HG02610 (cell line): ENCODE results near the gene CSAG3.
"Not testable (repeated sequence)": the region's sequence is repeated elsewhere in the genome, so short reads cannot be mapped to it uniquely, and the experiment has no call there.

Source experiments
- ATAC-seq: cut with Tn5 transposase; IDR thresholded peaks from one replicate; pipeline ENCODE4 v1.9.1; 2021; ENCODE audit warnings: mild to moderate bottlenecking, moderate library complexity; ENCODE audit not compliant: unreplicated experiment

CSAG3 gene

GRCh38 chrX:152758918-152759317 lies at the start of gene CSAG3:
Gene CSAG3 (plus strand): TSS chrX:152759218.
- ATAC-seq: not testable (repeated sequence)

DNA sequence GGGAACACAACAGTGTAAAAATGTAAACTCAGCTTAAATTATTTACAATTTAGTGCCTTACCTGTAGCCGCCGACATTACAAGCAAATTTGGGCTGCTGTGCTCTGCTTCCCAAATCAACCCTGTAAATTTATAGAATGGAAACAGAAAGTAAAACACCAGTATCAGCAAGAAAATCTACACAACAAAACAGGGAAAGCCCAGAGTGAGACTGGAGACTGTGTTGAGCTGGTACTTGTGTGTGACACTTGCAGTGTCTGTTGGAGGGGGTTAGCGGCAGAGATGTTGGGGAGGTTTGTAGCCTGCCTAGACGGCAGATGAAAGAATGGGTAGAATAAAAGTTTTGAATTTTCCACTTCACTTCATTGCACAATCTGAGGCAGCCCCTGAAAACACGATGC lies 45.8 kb upstream of the CSAG3 start:
- not testable (repeated sequence) for ATAC-seq

GRCh38 chrX:152713815-152714787 lies 44.9 kb upstream of the CSAG3 start, which contains the start of gene MAGEA2B:
Gene MAGEA2B (plus strand): TSS chrX:152714628. CDS start chrX:152717107, 2,479 bp downstream.
- ATAC-seq: not testable (repeated sequence)

GRCh38 chrX:152725409-152725808 lies 33.6 kb upstream of the CSAG3 start:
- no peak for ATAC-seq

DNA sequence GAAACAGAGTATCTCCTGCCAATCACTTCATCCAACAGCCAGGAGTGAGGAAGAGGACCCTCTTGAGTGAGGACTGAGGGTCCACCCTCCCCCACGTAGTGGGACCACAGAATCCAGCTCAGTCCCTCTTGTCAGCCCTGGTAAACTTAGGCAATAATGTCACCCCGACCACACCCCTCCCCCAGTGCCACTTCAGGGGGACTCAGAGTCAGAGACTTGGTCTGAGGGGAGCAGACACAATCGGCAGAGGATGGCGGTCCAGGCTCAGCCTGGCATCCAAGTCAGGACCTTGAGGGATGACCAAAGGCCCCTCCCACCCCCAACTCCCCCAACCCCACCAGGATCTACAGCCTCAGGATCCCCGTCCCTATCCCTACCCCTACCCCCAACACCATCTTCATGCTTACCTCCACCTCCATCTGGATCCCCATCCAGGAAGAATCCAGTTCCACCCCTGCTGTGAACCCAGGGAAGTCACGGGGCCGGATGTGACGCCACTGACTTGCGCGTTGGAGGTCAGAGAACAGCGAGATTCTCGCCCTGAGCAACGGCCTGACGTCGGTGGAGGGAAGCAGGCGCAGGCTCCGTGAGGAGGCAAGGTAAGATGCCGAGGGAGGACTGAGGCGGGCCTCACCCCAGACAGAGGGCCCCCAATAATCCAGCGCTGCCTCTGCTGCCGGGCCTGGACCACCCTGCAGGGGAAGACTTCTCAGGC lies 25.6 kb upstream of the CSAG3 start, which contains the start of the genes CSAG1 and MAGEA12:
CSAG1 (minus strand) TSS at position 461 of the 715 bp plus-strand sequence. CDS start 1,261 bp downstream, outside the sequence.
MAGEA12 (plus strand) TSS at position 497 of the 715 bp plus-strand sequence. CDS start 2,405 bp downstream, outside the sequence.
- ATAC-seq: no peak

- ATAC-seq: not testable (repeated sequence)
These were observed 24.7 kb upstream of the CSAG3 start for GRCh38 chrX:152734143-152734858.

DNA sequence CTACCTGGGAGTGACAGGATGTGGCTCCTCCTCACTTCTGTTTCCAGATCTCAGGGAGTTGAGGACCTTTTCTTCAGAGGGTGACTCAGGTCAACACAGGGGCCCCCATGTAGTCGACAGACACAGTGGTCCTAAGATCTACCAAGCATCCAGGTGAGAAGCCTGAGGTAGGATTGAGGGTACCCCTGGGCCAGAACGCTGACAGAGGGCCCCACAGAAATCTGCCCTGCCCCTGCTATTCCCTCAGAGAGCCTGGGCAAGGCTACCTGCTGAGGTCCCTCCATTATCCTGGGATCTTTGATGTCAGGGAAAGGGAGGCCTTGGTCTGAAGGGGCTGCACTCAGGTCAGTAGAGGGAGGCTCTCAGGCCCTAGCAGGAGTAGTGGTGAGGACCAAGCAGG lies 23.9 kb upstream of the CSAG3 start:
- ATAC-seq: no peak

DNA sequence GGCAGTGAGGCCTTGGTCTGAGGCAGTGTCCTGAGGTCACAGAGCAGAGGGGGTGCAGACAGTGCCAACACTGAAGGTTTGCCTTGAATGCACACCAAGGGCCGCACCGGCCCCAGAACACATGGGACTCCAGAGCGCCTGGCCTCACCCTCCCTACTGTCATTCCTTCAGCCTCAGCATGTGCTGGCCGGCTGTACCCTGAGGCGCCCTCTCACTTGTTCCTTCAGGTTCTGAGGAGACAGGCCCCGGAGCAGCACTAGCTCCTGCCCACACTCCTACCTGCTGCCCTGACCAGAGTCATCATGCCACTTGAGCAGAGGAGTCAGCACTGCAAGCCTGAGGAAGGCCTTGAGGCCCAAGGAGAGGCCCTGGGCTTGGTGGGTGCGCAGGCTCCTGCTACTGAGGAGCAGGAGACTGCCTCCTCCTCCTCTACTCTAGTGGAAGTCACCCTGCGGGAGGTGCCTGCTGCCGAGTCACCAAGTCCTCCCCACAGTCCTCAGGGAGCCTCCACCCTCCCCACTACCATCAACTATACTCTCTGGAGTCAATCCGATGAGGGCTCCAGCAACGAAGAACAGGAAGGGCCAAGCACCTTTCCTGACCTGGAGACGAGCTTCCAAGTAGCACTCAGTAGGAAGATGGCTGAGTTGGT lies 23.0 kb upstream of the CSAG3 start:
- no peak for ATAC-seq

DNA sequence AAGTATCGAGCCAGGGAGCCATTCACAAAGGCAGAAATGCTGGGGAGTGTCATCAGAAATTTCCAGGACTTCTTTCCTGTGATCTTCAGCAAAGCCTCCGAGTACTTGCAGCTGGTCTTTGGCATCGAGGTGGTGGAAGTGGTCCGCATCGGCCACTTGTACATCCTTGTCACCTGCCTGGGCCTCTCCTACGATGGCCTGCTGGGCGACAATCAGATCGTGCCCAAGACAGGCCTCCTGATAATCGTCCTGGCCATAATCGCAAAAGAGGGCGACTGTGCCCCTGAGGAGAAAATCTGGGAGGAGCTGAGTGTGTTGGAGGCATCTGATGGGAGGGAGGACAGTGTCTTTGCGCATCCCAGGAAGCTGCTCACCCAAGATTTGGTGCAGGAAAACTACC lies 22.5 kb upstream of the CSAG3 start:
- not testable (repeated sequence) for ATAC-seq

DNA sequence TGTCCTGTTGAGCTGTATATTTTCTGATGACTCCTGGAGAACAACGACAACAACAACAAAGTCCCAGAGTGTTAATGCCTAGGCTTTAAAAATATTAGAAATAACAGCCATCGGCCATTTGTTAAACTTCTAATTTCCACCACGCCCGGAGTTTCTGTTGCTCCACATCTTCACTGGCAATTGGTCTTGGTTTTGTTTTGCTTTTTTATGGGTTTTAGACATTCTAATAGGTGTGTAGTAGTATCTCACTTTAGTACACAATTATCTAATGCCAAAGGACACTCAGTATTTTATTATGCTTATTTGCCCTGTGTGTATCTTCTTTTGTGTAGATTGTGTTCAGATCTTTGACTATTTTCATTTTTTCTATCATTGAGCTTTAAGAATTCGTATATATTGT lies 20.5 kb upstream of the CSAG3 start:
- no peak for ATAC-seq

- not testable (repeated sequence) for ATAC-seq
These were observed 5.0 kb upstream of the CSAG3 start, which contains the start of gene MAGEA2 for GRCh38 chrX:152753686-152754650. Gene MAGEA2 (minus strand): TSS chrX:152753842. CDS start chrX:152751363, 2,479 bp downstream.

- not testable (repeated sequence) for ATAC-seq
These were observed 4.1 kb upstream of the CSAG3 start for GRCh38 chrX:152754871-152755270.

- not testable (repeated sequence) for ATAC-seq
These were observed 526 bp downstream of the CSAG3 start for GRCh38 chrX:152759544-152759943.

DNA sequence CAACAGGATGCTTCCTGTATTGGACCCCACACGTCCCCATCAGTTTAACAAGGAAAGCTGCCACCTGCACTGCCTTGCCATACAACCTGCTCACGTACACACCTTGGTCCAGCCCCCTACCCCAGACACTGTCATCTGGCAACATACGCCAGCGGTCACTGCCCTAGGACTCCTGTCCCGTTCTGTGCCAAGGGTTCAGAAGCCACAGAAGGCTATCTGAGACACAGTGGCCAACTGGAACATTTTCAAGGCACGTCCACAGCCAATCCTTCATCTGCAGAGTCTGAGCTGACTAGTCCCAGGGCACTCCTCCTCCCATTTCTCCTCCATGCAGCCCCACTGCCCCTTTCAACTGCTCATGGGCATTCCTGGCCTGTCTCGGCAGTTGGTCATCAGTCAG lies 2.6 kb downstream of the CSAG3 start:
- not testable (repeated sequence) for ATAC-seq

- ATAC-seq: not testable (repeated sequence)
These were observed 7.5 kb downstream of the CSAG3 start for GRCh38 chrX:152766562-152766961.

GRCh38 chrX:152769549-152770289 lies 10.7 kb downstream of the CSAG3 start, which contains the start of gene MAGEA6:
Gene MAGEA6 (minus strand): TSS chrX:152769689. CDS start chrX:152767650, 2,039 bp downstream.
- not testable (repeated sequence) for ATAC-seq

DNA sequence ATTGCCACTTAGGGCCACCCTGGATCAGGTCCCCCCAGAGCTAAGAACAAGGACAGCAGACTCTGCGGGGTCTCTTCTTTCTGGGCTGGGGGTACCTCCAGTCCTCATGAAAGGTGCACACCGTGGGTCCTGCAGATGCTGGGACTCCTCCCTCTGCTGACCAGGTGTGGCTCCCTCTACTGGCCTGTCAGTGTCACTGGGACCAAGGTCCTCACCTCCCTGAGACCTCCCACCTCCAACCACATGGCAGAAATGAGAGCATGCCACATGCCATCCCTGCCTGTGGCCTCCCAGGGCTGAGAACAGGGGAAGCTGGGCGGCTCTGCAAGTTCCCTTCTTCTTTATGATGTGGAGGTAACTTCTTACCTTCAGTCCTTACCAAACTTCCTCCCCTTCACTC lies 28.0 kb downstream of the CSAG3 start:
- not testable (repeated sequence) for ATAC-seq

DNA sequence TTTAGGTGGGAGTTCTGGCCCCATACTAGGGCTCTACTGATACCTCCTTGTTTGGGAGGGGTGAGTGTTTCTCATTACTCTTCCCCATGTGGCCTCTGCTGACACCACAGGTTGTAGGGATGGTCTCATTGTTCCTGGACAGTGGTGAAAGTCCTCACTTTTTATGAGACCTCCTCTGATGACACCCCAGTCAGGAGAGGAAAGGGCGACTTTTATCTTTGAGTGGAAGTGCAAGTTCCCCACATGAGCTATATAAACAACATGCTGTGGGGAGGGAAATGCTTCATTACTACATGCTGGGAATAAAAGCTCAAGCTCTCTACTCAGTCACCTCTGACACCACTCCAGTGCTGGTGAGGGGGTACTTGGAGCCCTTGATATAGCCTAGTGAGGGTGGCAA lies 39.9 kb downstream of the CSAG3 start:
- no peak for ATAC-seq
